GM12878 (cell line): ENCODE measurements around the gene PPP1R37. TPM values are rescaled to one million over a fixed set of nuclear protein-coding genes. Genes with fewer than 3 reads are reported as not detected.

ENCODE experiments used
- ATAC-seq: fragments of 200-7000 bp; cut with Tn5 transposase; 3 replicates; pipeline ENCODE4 v1.9.1; 2020; ENCODE audit warnings: mild to moderate bottlenecking, moderate library complexity
- BruUV-seq: library from RNA; stranded (reverse); fragments of 400-500 nt; replicated peaks from 2 replicates; lab custom pipeline; 2021; lab: Mats Ljungman, UMichigan
- CTCF ChIA-PET: fragments of 300-600 bp; sonication (Branson Sonifier 250); formaldehyde crosslinking; extraction: SDS; loops from one replicate; lab custom pipeline; 2021; ENCODE audit warnings: inconsistent platforms; lab: Yijun Ruan, JAX
- POLR2A ChIA-PET: fragments of 350-600 bp; formaldehyde crosslinking; extraction: SDS; loops from one replicate; lab custom pipeline; 2021; ENCODE audit warnings: inconsistent platforms; lab: Charles Lee
- RAD21 ChIA-PET: fragments of 300-600 bp; sonication (Branson Sonifier 250); formaldehyde crosslinking; loops from one replicate; lab custom pipeline; 2023; ENCODE audit warnings: antibody characterized with exemption; ENCODE audit not compliant: unreplicated experiment; lab: Charles Lee
- SMC1A ChIA-PET: fragments of 300-600 bp; sonication (Branson Sonifier 250); formaldehyde crosslinking; loops from one replicate; lab custom pipeline; 2023; ENCODE audit not compliant: unreplicated experiment, uncharacterized antibody; lab: Charles Lee
- DNase-seq: peaks from one replicate; pipeline ENCODE4 v3.0.0-alpha.2; 2011; ENCODE audit warnings: low read depth, low spot score
- FAIRE-seq: peaks from 3 replicates; lab custom pipeline; 2011; peaks lifted over from hg19 to GRCh38; lab: Jason Lieb, UNC
- H2AFZ ChIP-seq: 2 replicates; pipeline ENCODE4 v1.6.0; 2011; ENCODE audit warnings: low read depth, low read length, control low read depth; ENCODE audit not compliant: control insufficient read depth
- H3K27ac ChIP-seq: 2 replicates; pipeline ENCODE4 v1.5.1; 2011; ENCODE audit warnings: control low read depth; ENCODE audit not compliant: control insufficient read depth, insufficient read depth
- H3K27me3 ChIP-seq, 2 experiments: replicated peaks in 1 of 2; 2 replicates each; pipeline versions ENCODE4 v1.6.0 to v1.6.1; 2011; ENCODE audit warnings: low read length in 1 of 2; ENCODE audit not compliant: control insufficient read depth in 2 of 2, insufficient read depth in 2 of 2
- H3K36me3 ChIP-seq, 2 experiments: 2 replicates each; pipeline ENCODE4 v1.5.1; 2011; ENCODE audit warnings: low read length in 1 of 2; ENCODE audit not compliant: control insufficient read depth in 2 of 2, insufficient read depth in 2 of 2
- H3K4me1 ChIP-seq: 2 replicates; pipeline ENCODE4 v1.6.1; 2011; ENCODE audit warnings: mild to moderate bottlenecking, low read length, moderate library complexity, mixed read lengths; ENCODE audit not compliant: control insufficient read depth, insufficient read depth
- H3K4me2 ChIP-seq: 2 replicates; pipeline ENCODE4 v1.6.0; 2011; ENCODE audit warnings: control low read depth; ENCODE audit not compliant: control insufficient read depth, insufficient read depth
- H3K4me3 ChIP-seq: fragments of 200-600 bp; sonication (generic); 2 replicates; pipeline ENCODE4 v1.5.1; 2016
- H3K79me2 ChIP-seq: 2 replicates; pipeline ENCODE4 v1.6.0; 2011; ENCODE audit warnings: low read length; ENCODE audit not compliant: control insufficient read depth, insufficient read depth
- H3K9ac ChIP-seq: 2 replicates; pipeline ENCODE4 v1.8.0; 2011; ENCODE audit warnings: low read length, control low read depth, mixed read lengths; ENCODE audit not compliant: control insufficient read depth, insufficient read depth
- H3K9me3 ChIP-seq: replicated peaks from 3 replicates; pipeline ENCODE4 v1.5.1; 2011; ENCODE audit warnings: mild to moderate bottlenecking, low read length; ENCODE audit not compliant: control insufficient read depth, insufficient read depth
- H4K20me1 ChIP-seq: 2 replicates; pipeline ENCODE4 v1.6.0; 2011; ENCODE audit not compliant: control insufficient read depth, insufficient read depth
- CEBPB ChIP-seq, 2 experiments: fragments of 150-350 bp in 1 of 2; IDR thresholded peaks; 2 replicates each; pipeline ENCODE4 v1.6.1; 2012 to 2014; ENCODE audit warnings: low read depth in 2 of 2, low read length in 2 of 2, borderline replicate concordance in 1 of 2, inconsistent platforms in 1 of 2
- CHD2 ChIP-seq: IDR thresholded peaks from 2 replicates; pipeline ENCODE4 v1.6.1; 2011; ENCODE audit warnings: low read depth, low read length, improper control_type of control experiment, borderline replicate concordance
- EGR1 ChIP-seq, 2 experiments: IDR thresholded peaks; 1 replicate in 1 of 2; 2 replicates in 1 of 2; pipeline ENCODE4 v1.6.1; 2011 to 2012; ENCODE audit warnings: low read depth in 2 of 2, low read length in 2 of 2, borderline replicate concordance in 1 of 2, mild to moderate bottlenecking in 1 of 2, moderate library complexity in 1 of 2
- ETV6 ChIP-seq, 2 experiments: fragments of 450-650 bp in 1 of 2; IDR thresholded peaks in 1 of 2; conservative IDR thresholded peaks in 1 of 2; 2 replicates each; pipeline ENCODE4 v1.6.1; 2014; ENCODE audit warnings: antibody characterized with exemption in 1 of 2, borderline replicate concordance in 1 of 2, low read depth in 1 of 2, mild to moderate bottlenecking in 1 of 2, moderate library complexity in 1 of 2
- GABPA ChIP-seq: IDR thresholded peaks from 2 replicates; pipeline ENCODE4 v1.6.1; 2014; ENCODE audit warnings: antibody characterized with exemption, low read depth, mild to moderate bottlenecking, inconsistent platforms
- HCFC1 ChIP-seq: fragments of 150-350 bp; IDR thresholded peaks from 2 replicates; pipeline ENCODE4 v1.6.1; 2014; ENCODE audit warnings: low read length
- MEF2A ChIP-seq: IDR thresholded peaks from 2 replicates; pipeline ENCODE4 v1.6.1; 2011; ENCODE audit warnings: low read depth, mild to moderate bottlenecking, low read length, moderate library complexity; ENCODE audit not compliant: insufficient read depth
- MTA2 ChIP-seq: fragments of 450-650 bp; IDR thresholded peaks from 2 replicates; pipeline ENCODE4 v1.6.1; 2016; ENCODE audit warnings: low read depth, mild to moderate bottlenecking, moderate library complexity
- NFYA ChIP-seq: IDR thresholded peaks from 2 replicates; pipeline ENCODE4 v1.6.1; 2011; ENCODE audit warnings: low read depth, mild to moderate bottlenecking, low read length, improper control_type of control experiment, borderline replicate concordance
- NFYB ChIP-seq: IDR thresholded peaks from 2 replicates; pipeline ENCODE4 v1.6.1; 2011; ENCODE audit warnings: low read depth, mild to moderate bottlenecking, low read length, improper control_type of control experiment, moderate library complexity; ENCODE audit not compliant: insufficient read depth
- NR2C2 ChIP-seq: IDR thresholded peaks from 2 replicates; pipeline ENCODE4 v1.6.1; 2011; ENCODE audit warnings: borderline replicate concordance, low read depth; ENCODE audit not compliant: control insufficient read depth, insufficient read length
- PML ChIP-seq: IDR thresholded peaks from 2 replicates; pipeline ENCODE4 v1.6.1; 2012; ENCODE audit warnings: low read length, inconsistent platforms
- RCOR1 ChIP-seq: conservative IDR thresholded peaks from 2 replicates; pipeline ENCODE4 v1.6.1; 2012; ENCODE audit warnings: low read depth, low read length, improper control_type of control experiment
- TBL1XR1 ChIP-seq: IDR thresholded peaks from 2 replicates; pipeline ENCODE4 v1.6.1; 2012; ENCODE audit warnings: low read depth, low read length, improper control_type of control experiment
- TCF12 ChIP-seq: IDR thresholded peaks from 2 replicates; pipeline ENCODE4 v1.6.1; 2011; ENCODE audit warnings: low read depth, mild to moderate bottlenecking, low read length
- WGBS: methylation state at CpG from one replicate; pipeline ENCODE4 v1.1.6; 2016; ENCODE audit warnings: low lambda C conversion rate; ENCODE audit not compliant: insufficient replicate concordance, insufficient coverage; ENCODE audit errors: missing lambda C conversion rate; 5-methylcytosine and 5-hydroxymethylcytosine counted together
- in situ Hi-C: fragments of 300-500 bp; cut with MboI; formaldehyde crosslinking; loops from 9 replicates; pipeline ENCODE4 v1.14.3; 2018; ENCODE audit warnings: mixed read lengths
- intact Hi-C: fragments of 100-400 bp; cut with micrococcal nuclease; formaldehyde crosslinking; loops from one replicate; pipeline ENCODE4 v1.14.2; 2022; ENCODE audit not compliant: unreplicated experiment
- polyA plus RNA-seq, 11 experiments: library from polyadenylated mRNA; depleted of rRNA in 4 of 11; unstranded in 6 of 11; stranded (reverse) in 5 of 11; fragments of >200 nt; fragmentation: Nextera tagmentation in 4 of 11; fragmentation: Illumina TruSeq in 1 of 11; extraction: Ambion mirVana in 4 of 11; extraction: Trizol in 1 of 11; gene quantifications; 1 replicate in 1 of 11; 2 replicates in 10 of 11; pipeline versions ENCODE4 v1.2.1 to v1.2.3, GENCODE V29; 2011 to 2016; ENCODE audit warnings: inconsistent platforms in 2 of 11, missing spikeins in 2 of 11, low read depth in 1 of 11
- total RNA-seq, 4 experiments: library from RNA; depleted of rRNA in 3 of 4; stranded (reverse); fragments of >200 nt in 3 of 4; fragmentation: Illumina TruSeq in 1 of 4; extraction: Trizol in 1 of 4; gene quantifications; 2 replicates each; pipeline versions ENCODE4 v1.2.1 to v1.2.3, GENCODE V29; 2013 to 2021
- TF ChIP-seq, protein P1 (sequence below): fragments of 450-650 bp; IDR thresholded peaks from 2 replicates; pipeline ENCODE4 v1.6.1; 2016; ENCODE audit warnings: mild to moderate bottlenecking, moderate library complexity, borderline replicate concordance

PPP1R37 gene
- total and polyA plus RNA-seq, 10 of the 15 experiments (the other 5 are each of a cell fraction or from before 2014, with no cell fraction given), result 0.09 to 21.3 (median 5.1) TPM; not detected in 1

DNA sequence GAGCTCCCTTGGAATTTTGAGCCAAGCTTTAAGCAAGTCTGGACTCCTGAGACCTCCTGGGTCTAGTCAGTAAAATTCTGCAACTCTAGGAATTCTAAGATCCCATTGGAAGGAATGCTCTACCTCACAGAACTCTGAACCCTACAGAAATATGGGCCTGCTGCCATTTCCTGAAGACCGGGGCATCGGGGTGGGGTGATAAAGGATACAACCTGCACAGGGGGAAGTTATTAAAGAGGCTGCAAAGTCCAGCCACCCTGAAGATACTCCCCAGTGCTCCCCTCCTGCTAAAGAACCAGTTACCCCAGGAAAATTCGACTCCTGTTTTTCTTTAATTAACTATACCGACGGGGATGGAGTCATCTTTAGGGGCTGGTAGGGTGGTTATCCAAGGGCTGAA lies 2.4 kb upstream of the PPP1R37 start (continued):
- TF ChIP-seq ETV6 (conservative IDR thresholded peaks at IDR 0.05 in 1 of 2, IDR thresholded peaks at IDR 0.05 in 1 of 2; ENCODE audit: borderline replicate concordance in 1 of 2, low read depth in 1 of 2) (no peak), NFYB (no peak)
- TF ChIP-seq, protein P1, sequence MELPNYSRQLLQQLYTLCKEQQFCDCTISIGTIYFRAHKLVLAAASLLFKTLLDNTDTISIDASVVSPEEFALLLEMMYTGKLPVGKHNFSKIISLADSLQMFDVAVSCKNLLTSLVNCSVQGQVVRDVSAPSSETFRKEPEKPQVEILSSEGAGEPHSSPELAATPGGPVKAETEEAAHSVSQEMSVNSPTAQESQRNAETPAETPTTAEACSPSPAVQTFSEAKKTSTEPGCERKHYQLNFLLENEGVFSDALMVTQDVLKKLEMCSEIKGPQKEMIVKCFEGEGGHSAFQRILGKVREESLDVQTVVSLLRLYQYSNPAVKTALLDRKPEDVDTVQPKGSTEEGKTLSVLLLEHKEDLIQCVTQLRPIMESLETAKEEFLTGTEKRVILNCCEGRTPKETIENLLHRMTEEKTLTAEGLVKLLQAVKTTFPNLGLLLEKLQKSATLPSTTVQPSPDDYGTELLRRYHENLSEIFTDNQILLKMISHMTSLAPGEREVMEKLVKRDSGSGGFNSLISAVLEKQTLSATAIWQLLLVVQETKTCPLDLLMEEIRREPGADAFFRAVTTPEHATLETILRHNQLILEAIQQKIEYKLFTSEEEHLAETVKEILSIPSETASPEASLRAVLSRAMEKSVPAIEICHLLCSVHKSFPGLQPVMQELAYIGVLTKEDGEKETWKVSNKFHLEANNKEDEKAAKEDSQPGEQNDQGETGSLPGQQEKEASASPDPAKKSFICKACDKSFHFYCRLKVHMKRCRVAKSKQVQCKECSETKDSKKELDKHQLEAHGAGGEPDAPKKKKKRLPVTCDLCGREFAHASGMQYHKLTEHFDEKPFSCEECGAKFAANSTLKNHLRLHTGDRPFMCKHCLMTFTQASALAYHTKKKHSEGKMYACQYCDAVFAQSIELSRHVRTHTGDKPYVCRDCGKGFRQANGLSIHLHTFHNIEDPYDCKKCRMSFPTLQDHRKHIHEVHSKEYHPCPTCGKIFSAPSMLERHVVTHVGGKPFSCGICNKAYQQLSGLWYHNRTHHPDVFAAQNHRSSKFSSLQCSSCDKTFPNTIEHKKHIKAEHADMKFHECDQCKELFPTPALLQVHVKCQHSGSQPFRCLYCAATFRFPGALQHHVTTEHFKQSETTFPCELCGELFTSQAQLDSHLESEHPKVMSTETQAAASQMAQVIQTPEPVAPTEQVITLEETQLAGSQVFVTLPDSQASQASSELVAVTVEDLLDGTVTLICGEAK, result no peak

DNA sequence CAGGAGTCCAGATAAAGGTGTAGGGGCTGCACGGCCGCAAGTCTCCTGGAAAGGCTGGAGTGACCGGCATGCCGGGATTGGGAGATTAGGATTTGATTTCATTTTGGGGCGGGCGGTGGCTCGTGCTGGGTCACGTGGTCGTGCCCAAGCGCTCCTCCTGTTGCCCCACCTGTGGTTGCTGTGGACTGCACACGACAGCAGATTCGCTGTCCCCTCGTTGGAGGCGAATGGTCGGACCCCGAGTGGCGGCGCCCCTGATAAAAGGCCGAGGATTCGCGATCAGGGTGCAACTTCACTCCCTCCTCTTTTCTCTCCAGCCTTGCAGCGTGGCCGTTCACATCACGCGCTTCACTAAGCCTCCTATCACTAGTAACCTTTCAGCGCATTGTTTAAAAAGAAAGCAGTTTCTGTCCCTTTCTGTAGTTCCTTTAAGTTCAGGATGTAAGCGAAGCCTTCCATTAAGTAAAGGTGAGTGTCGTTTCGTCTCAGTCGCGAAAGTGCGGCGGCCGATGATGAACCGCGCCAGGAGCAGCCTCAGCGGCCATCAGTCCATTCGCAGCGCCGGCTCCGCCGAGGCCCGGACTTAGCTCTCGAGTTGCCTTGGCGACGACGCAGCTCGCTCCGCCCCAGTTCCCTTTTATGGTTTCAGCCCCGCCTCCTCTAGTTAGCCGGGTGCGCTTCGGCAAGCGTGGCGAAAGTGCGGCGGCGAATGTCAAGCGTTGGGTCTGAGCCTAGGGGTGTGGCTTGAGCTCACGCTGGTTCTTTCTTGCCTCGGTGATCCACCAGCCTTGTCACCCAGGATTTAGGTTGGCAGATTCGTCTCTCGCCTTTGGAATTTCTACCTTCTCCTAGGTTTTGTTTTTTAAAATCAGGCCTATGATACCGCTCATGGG lies 1.7 kb upstream of the PPP1R37 start:
- ChIA-PET RAD21 (interaction anchor here (0.8 to 2.2 kb wide), 15 partner anchors 12 to 248 kb away, joined by 3 to 20 read pairs (median 5); partner anchors contain the start of genes GEMIN7 and TRAPPC6A), SMC1A (interaction anchor here (0.7 to 2.8 kb wide), 15 partner anchors 9 to 96 kb away, joined by 3 to 15 read pairs (median 4); partner anchors contain the start of genes BLOC1S3, CLASRP and GEMIN7), CTCF (interaction anchor here (0.6 to 3.1 kb wide), 18 partner anchors 11 to 406 kb away, joined by 3 to 14 read pairs (median 6); partner anchors contain the start of genes BLOC1S3, GEMIN7, TOMM40 and TRAPPC6A), POLR2A (interaction anchor here (1.0 to 3.0 kb wide), 9 partner anchors 8 to 87 kb away, joined by 3 to 36 read pairs (median 12); partner anchors contain the start of genes BLOC1S3, GEMIN7 and TRAPPC6A)
- H3K36me3 ChIP-seq, result peaks cover 8 to 15% of the 10 kb centered on the region in 2 experiments
- DNase-seq (peak; percentile 89), ATAC-seq (peak; percentile 85), FAIRE-seq (peak; percentile 98)
- H3K4me3 ChIP-seq, result peak overlapping the region; percentile 93
- peak overlapping the region; percentile 67 for H2AFZ ChIP-seq
- H3K9ac ChIP-seq, result peak overlapping the region; percentile 97
- no peaks in the 10 kb centered on the region for H3K27me3 ChIP-seq
- H3K4me1 ChIP-seq, result peaks cover 9% of the 10 kb centered on the region
- H3K27ac ChIP-seq, result peak overlapping the region; percentile 98
- peaks cover 2% of the 10 kb centered on the region; the same call in 2 of the 3 replicates for H3K9me3 ChIP-seq
- in situ Hi-C loops (no loop called here), intact Hi-C loops (loop anchor here (5.0 to 10.0 kb wide), 3 partner anchors 86 to 394 kb away; partner anchors contain the start of genes BLOC1S3 and TRAPPC6A)
- no peaks in the 10 kb centered on the region; the same call in 1 of the 2 replicates for H4K20me1 ChIP-seq
- WGBS, result 37% methylated on average over 64 of the region's 64 CpGs
- H3K4me2 ChIP-seq, result peak overlapping the region; percentile 82
- BruUV-seq, result no TSS peak
- peaks cover 41% of the 10 kb centered on the region for H3K79me2 ChIP-seq
- TF ChIP-seq RCOR1 (no peak), TBL1XR1 (no peak), NFYA (no peak), MTA2 (no peak), CHD2 (no peak), EGR1 (IDR thresholded peaks at IDR 0.05; ENCODE audit: borderline replicate concordance in 1 of 2, low read depth in 2 of 2, low read length in 2 of 2) (no peak), TCF12 (no peak), MEF2A (no peak), CEBPB (IDR thresholded peaks at IDR 0.05; ENCODE audit: borderline replicate concordance in 1 of 2, low read depth in 2 of 2, low read length in 2 of 2) (no peak), NR2C2 (no peak), GABPA (peak; percentile 15; the same call in 1 of the 2 replicates), HCFC1 (peak; percentile 63), PML (peak; percentile 74)
